IMR-90 (cell line): Measurements from ENCODE around the gene OXER1. TPM values are rescaled to one million over a fixed set of nuclear protein-coding genes. Genes with fewer than 3 reads are reported as not detected.

ENCODE experiments used
- ATAC-seq: fragments of 200-7000 bp; cut with Tn5 transposase; 2 replicates; pipeline ENCODE4 v1.9.1; 2020; ENCODE audit warnings: low read depth, mild to moderate bottlenecking, moderate library complexity
- BruUV-seq: library from RNA; stranded (reverse); fragments of 400-500 nt; replicated peaks from 2 replicates; lab custom pipeline; 2021; lab: Mats Ljungman, UMichigan
- CTCF ChIA-PET: fragments of 300-600 bp; formaldehyde crosslinking; extraction: SDS; loops from one replicate; lab custom pipeline; 2021; ENCODE audit warnings: antibody characterized with exemption; lab: Yijun Ruan, JAX
- POLR2A ChIA-PET: fragments of 300-600 bp; sonication (Branson Sonifier 250); formaldehyde crosslinking; loops from one replicate; lab custom pipeline; 2022; ENCODE audit warnings: antibody characterized with exemption; ENCODE audit not compliant: unreplicated experiment; lab: Charles Lee
- DNase-seq: peaks from one replicate; pipeline ENCODE4 v3.0.0; 2013
- H2AFZ ChIP-seq: replicated peaks from 2 replicates; pipeline ENCODE3; 2013; ENCODE audit warnings: low read length, mild to moderate bottlenecking; ENCODE audit not compliant: poor library complexity
- H2AK5ac ChIP-seq: 2 replicates; pipeline ENCODE4 v1.6.1; 2013; ENCODE audit warnings: low read depth, low read length, inconsistent platforms
- H2AK9ac ChIP-seq: replicated peaks from 2 replicates; pipeline ENCODE3; 2013; ENCODE audit warnings: mild to moderate bottlenecking, low read depth, low read length, moderate library complexity; ENCODE audit not compliant: poor library complexity
- H2BK120ac ChIP-seq: 2 replicates; pipeline ENCODE4 v1.6.1; 2013; ENCODE audit warnings: low read depth, low read length, inconsistent platforms
- H2BK15ac ChIP-seq: 3 replicates; pipeline ENCODE4 v1.6.1; 2013; ENCODE audit warnings: low read depth, low read length, inconsistent platforms
- H2BK20ac ChIP-seq: 2 replicates; pipeline ENCODE4 v1.6.1; 2013; ENCODE audit warnings: low read depth, mild to moderate bottlenecking, inconsistent platforms, low read length, moderate library complexity
- H2BK5ac ChIP-seq: 2 replicates; pipeline ENCODE4 v1.6.1; 2013; ENCODE audit warnings: mild to moderate bottlenecking, low read depth, low read length, inconsistent platforms; ENCODE audit not compliant: poor library complexity, severe bottlenecking
- H3K14ac ChIP-seq: replicated peaks from 2 replicates; pipeline ENCODE4 v1.6.1; 2013; ENCODE audit warnings: low read depth, low read length, inconsistent platforms
- H3K18ac ChIP-seq: 2 replicates; pipeline ENCODE4 v1.6.1; 2013; ENCODE audit warnings: low read depth, low read length, control low read depth
- H3K23ac ChIP-seq: 2 replicates; pipeline ENCODE4 v1.6.1; 2013; ENCODE audit warnings: low read depth, low read length, inconsistent platforms
- H3K27ac ChIP-seq: 2 replicates; pipeline ENCODE4 v1.5.1; 2013; ENCODE audit warnings: mild to moderate bottlenecking, control low read depth, low read length; ENCODE audit not compliant: insufficient read depth
- H3K27me3 ChIP-seq: 2 replicates; pipeline ENCODE4 v1.6.1; 2013; ENCODE audit warnings: low read length; ENCODE audit not compliant: control insufficient read depth, insufficient read depth
- H3K36me3 ChIP-seq: 2 replicates; pipeline ENCODE4 v1.6.1; 2013; ENCODE audit warnings: low read length, mixed read lengths; ENCODE audit not compliant: control insufficient read depth, insufficient read depth
- H3K4ac ChIP-seq: 2 replicates; pipeline ENCODE4 v1.6.1; 2013; ENCODE audit warnings: low read depth, low read length, inconsistent platforms
- H3K4me1 ChIP-seq: 2 replicates; pipeline ENCODE4 v1.6.1; 2013; ENCODE audit warnings: low read length, mixed read lengths; ENCODE audit not compliant: control insufficient read depth, insufficient read depth
- H3K4me2 ChIP-seq: 2 replicates; pipeline ENCODE4 v1.6.1; 2013; ENCODE audit warnings: low read depth, mild to moderate bottlenecking, control low read depth, low read length, moderate library complexity
- H3K4me3 ChIP-seq: 2 replicates; pipeline ENCODE4 v1.5.1; 2013; ENCODE audit warnings: low read depth, mild to moderate bottlenecking, control low read depth, low read length, moderate library complexity; ENCODE audit not compliant: insufficient read depth
- H3K56ac ChIP-seq: 2 replicates; pipeline ENCODE4 v1.6.1; 2013; ENCODE audit warnings: low read length, inconsistent platforms; ENCODE audit not compliant: insufficient read depth; ENCODE audit errors: extremely low read depth
- H3K79me1 ChIP-seq, 2 experiments: 2 replicates each; pipeline ENCODE4 v1.6.1; 2013; ENCODE audit warnings: low read length in 2 of 2, inconsistent platforms in 1 of 2, low read depth in 1 of 2
- H3K9ac ChIP-seq: 2 replicates; pipeline ENCODE4 v1.6.1; 2013; ENCODE audit warnings: low read depth, low read length, control low read depth
- H3K9me1 ChIP-seq: 2 replicates; pipeline ENCODE4 v1.6.1; 2013; ENCODE audit warnings: low read length, inconsistent platforms; ENCODE audit not compliant: insufficient read depth
- H3K9me3 ChIP-seq: 2 replicates; pipeline ENCODE4 v1.6.1; 2013; ENCODE audit warnings: low read length; ENCODE audit not compliant: control insufficient read depth, insufficient read depth
- H4K20me1 ChIP-seq: 2 replicates; pipeline ENCODE4 v1.6.1; 2013; ENCODE audit warnings: low read length, inconsistent platforms; ENCODE audit not compliant: insufficient read depth
- H4K5ac ChIP-seq: 2 replicates; pipeline ENCODE4 v1.6.1; 2013; ENCODE audit warnings: mild to moderate bottlenecking, low read depth, low read length, control low read depth
- H4K8ac ChIP-seq, 2 experiments: 2 replicates each; pipeline ENCODE4 v1.6.1; 2013; ENCODE audit warnings: low read depth in 2 of 2, low read length in 2 of 2, control low read depth in 1 of 2, inconsistent platforms in 1 of 2
- H4K91ac ChIP-seq: 2 replicates; pipeline ENCODE4 v1.6.1; 2013; ENCODE audit warnings: low read depth, low read length, inconsistent platforms; ENCODE audit not compliant: insufficient read depth
- BHLHE40 ChIP-seq: fragments of 150-350 bp; IDR thresholded peaks from 2 replicates; pipeline ENCODE4 v1.6.1; 2016; ENCODE audit warnings: mild to moderate bottlenecking, low read depth, low read length
- CHD1 ChIP-seq: IDR thresholded peaks from 2 replicates; pipeline ENCODE4 v1.6.1; 2012; ENCODE audit warnings: low read depth, low read length, improper control_type of control experiment
- MAFK ChIP-seq: IDR thresholded peaks from 2 replicates; pipeline ENCODE4 v1.6.1; 2012; ENCODE audit warnings: low read depth, low read length, improper control_type of control experiment
- MAZ ChIP-seq: IDR thresholded peaks from 2 replicates; pipeline ENCODE4 v1.6.1; 2012; ENCODE audit warnings: low read depth, mild to moderate bottlenecking, low read length, improper control_type of control experiment, moderate library complexity, borderline replicate concordance
- MXI1 ChIP-seq: IDR thresholded peaks from 2 replicates; pipeline ENCODE4 v1.6.1; 2012; ENCODE audit warnings: low read depth, mild to moderate bottlenecking, low read length, moderate library complexity, borderline replicate concordance
- NFE2L2 ChIP-seq: fragments of 150-350 bp; IDR thresholded peaks from 2 replicates; pipeline ENCODE4 v1.6.1; 2016; ENCODE audit warnings: low read depth, mild to moderate bottlenecking, low read length
- RAD21 ChIP-seq: IDR thresholded peaks from 2 replicates; pipeline ENCODE4 v1.6.1; 2012; ENCODE audit warnings: low read length, improper control_type of control experiment
- RCOR1 ChIP-seq: IDR thresholded peaks from 2 replicates; pipeline ENCODE4 v1.6.1; 2012; ENCODE audit warnings: mild to moderate bottlenecking, low read length, improper control_type of control experiment; ENCODE audit not compliant: insufficient replicate concordance
- SMC3 ChIP-seq: fragments of 150-350 bp; IDR thresholded peaks from 2 replicates; pipeline ENCODE4 v1.6.1; 2016; ENCODE audit warnings: low read depth, mild to moderate bottlenecking, antibody characterized with exemption, low read length, moderate library complexity
- WGBS, 2 experiments: methylation state at CpG; one replicate each; pipeline versions ENCODE4 v1.1.5 to v1.1.7; 2013; ENCODE audit warnings: missing lambda C conversion rate in 2 of 2; ENCODE audit not compliant: insufficient read length in 1 of 2; ENCODE audit errors: extremely low coverage in 2 of 2; 5-methylcytosine and 5-hydroxymethylcytosine counted together
- dilution Hi-C: fragments of 300-500 bp; cut with HindIII; formaldehyde crosslinking; loops from one replicate; pipeline ENCODE4 v1.14.3; 2018; ENCODE audit warnings: low sequenced_read_pairs; ENCODE audit not compliant: unreplicated experiment
- in situ Hi-C: fragments of 300-500 bp; cut with MboI; formaldehyde crosslinking; loops from 3 replicates; pipeline ENCODE4 v1.14.3; 2019; ENCODE audit warnings: low sequenced_read_pairs, inconsistent platforms, mixed read lengths
- intact Hi-C: fragments of 100-400 bp; cut with micrococcal nuclease; formaldehyde crosslinking; loops from 2 replicates; pipeline ENCODE4 v1.10.0; 2022
- polyA plus RNA-seq, 3 experiments: library from polyadenylated mRNA; depleted of rRNA; stranded (reverse); fragments of >200 nt; gene quantifications; 2 replicates each; pipeline ENCODE4 v1.2.3, GENCODE V29; 2012; ENCODE audit warnings: low replicate concordance in 1 of 3
- total RNA-seq: library from RNA; depleted of rRNA; stranded (reverse); fragments of >200 nt; gene quantifications from 2 replicates; pipeline ENCODE4 v1.2.3, GENCODE V29; 2012
- TF ChIP-seq, protein P1 (sequence below): fragments of 150-350 bp; IDR thresholded peaks from 2 replicates; pipeline ENCODE4 v1.6.1; 2016; ENCODE audit warnings: low read depth, mild to moderate bottlenecking, low read length, moderate library complexity, borderline replicate concordance
- TF ChIP-seq, protein P2 (sequence below): conservative IDR thresholded peaks from 2 replicates; pipeline ENCODE4 v1.5.1; 2012; ENCODE audit warnings: mild to moderate bottlenecking, low read depth, low read length, improper control_type of control experiment

The OXER1 gene
- total and polyA plus RNA-seq, 2 of the 4 experiments (the other 2 are of a cell fraction): not detected

DNA sequence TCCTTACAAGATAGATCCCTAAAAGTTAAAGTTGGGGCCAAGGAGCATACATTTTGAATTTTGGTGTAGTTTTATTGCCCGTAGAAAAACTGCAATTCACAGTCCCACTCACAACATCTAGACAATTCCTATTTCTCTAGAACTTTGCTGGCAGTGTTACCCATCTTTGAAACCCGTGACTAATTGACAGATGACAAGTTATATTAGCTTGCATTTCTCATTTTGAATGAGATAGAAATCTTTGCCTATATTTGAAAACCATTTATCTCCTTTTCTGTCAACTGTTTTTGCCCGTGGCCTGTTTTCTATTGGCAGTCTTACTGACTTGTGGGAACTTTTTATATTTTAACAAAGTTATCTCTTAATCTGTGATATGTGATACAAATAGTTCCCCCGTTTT, 50.0 kb downstream of the OXER1 start:
- intact Hi-C loops (no loop called here), in situ Hi-C loops (no loop called here), dilution Hi-C loops (no loop called here)
- Histone ChIP-seq H2AK5ac (no peak overlapping the region), H3K18ac (no peak overlapping the region), H2BK20ac (no peak overlapping the region), H3K14ac (no peak overlapping the region), H3K36me3 (peaks cover 4% of the 10 kb centered on the region), H3K4me2 (no peak overlapping the region), H3K56ac (no peak overlapping the region), H2BK5ac (no peak overlapping the region), H3K9ac (no peak overlapping the region), H2BK120ac (no peak overlapping the region), H3K27me3 (no peaks in the 10 kb centered on the region), H4K20me1 (no peaks in the 10 kb centered on the region), H3K4me3 (no peak overlapping the region), H3K9me1 (peaks cover 2% of the 10 kb centered on the region; the same call in 1 of the 2 replicates), H3K4me1 (no peaks in the 10 kb centered on the region), H3K4ac (no peak overlapping the region), H3K79me1 (no peaks in the 10 kb centered on the region), H3K23ac (no peak overlapping the region), H4K5ac (no peak overlapping the region), H4K8ac (no peak overlapping the region), H4K91ac (no peak overlapping the region), H2AFZ (no peak overlapping the region), H3K27ac (no peak overlapping the region), H3K9me3 (no peaks in the 10 kb centered on the region), H2AK9ac (no peak overlapping the region), H2BK15ac (no peak overlapping the region)
- WGBS, 2 experiments: no CpG with 5 or more reads among the region's 4 CpGs
- no TSS peak for BruUV-seq
- TF ChIP-seq RCOR1 (no peak), SMC3 (no peak), MAZ (no peak), NFE2L2 (no peak), MAFK (no peak), BHLHE40 (no peak), RAD21 (no peak), MXI1 (no peak), CHD1 (no peak)
- TF ChIP-seq, protein P1, sequence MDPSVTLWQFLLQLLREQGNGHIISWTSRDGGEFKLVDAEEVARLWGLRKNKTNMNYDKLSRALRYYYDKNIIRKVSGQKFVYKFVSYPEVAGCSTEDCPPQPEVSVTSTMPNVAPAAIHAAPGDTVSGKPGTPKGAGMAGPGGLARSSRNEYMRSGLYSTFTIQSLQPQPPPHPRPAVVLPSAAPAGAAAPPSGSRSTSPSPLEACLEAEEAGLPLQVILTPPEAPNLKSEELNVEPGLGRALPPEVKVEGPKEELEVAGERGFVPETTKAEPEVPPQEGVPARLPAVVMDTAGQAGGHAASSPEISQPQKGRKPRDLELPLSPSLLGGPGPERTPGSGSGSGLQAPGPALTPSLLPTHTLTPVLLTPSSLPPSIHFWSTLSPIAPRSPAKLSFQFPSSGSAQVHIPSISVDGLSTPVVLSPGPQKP: no peak
- TF ChIP-seq, protein P2, sequence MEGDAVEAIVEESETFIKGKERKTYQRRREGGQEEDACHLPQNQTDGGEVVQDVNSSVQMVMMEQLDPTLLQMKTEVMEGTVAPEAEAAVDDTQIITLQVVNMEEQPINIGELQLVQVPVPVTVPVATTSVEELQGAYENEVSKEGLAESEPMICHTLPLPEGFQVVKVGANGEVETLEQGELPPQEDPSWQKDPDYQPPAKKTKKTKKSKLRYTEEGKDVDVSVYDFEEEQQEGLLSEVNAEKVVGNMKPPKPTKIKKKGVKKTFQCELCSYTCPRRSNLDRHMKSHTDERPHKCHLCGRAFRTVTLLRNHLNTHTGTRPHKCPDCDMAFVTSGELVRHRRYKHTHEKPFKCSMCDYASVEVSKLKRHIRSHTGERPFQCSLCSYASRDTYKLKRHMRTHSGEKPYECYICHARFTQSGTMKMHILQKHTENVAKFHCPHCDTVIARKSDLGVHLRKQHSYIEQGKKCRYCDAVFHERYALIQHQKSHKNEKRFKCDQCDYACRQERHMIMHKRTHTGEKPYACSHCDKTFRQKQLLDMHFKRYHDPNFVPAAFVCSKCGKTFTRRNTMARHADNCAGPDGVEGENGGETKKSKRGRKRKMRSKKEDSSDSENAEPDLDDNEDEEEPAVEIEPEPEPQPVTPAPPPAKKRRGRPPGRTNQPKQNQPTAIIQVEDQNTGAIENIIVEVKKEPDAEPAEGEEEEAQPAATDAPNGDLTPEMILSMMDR: no peak
- ATAC-seq (no peak), DNase-seq (no peak)
- CTCF ChIA-PET: no interaction called here
- POLR2A ChIA-PET: no interaction called here
